CD1c-positive myeloid dendritic cell (primary cell): ENCODE results near the gene CEP170B.
"Not testable (repeated sequence)": the region's sequence is repeated elsewhere in the genome, so short reads cannot be mapped to it uniquely, and the experiment has no call there.

ENCODE experiments used
- DNase-seq: peaks from one replicate; pipeline ENCODE4 v3.0.0-alpha.2; 2016; ENCODE audit errors: extremely low spot score

CEP170B gene

GRCh38 chr14:104944436-104945205, 79.6 kb downstream of the CEP170B start:
- DNase-seq = not testable (repeated sequence)

GRCh38 chr14:104945266-104945665, 80.2 kb downstream of the CEP170B start:
- not testable (repeated sequence) for DNase-seq
